ENCODE data around the gene OLFM1.

The OLFM1 gene

GRCh38 chr9:135074354-135075233 is 12.9 kb upstream of the OLFM1 start:
- Histone ChIP-seq H2BK120ac (ENCODE audit: low read depth, low read length) (no peak overlapping the region), H2AFZ (ENCODE audit: low read depth, low read length) (no peak overlapping the region), H2BK12ac (ENCODE audit: low read length in 2 of 2) (no peak overlapping the region), H3K9me3 (ENCODE audit: control insufficient read depth, low read length) (no peaks in the 10 kb centered on the region), H3K18ac (ENCODE audit: low read depth in 1 of 2, low read length in 2 of 2) (no peak overlapping the region), H3K27ac (ENCODE audit: low read length, poor library complexity, severe bottlenecking) (no peak overlapping the region), H2AK5ac (ENCODE audit: low read length, severe bottlenecking) (no peak overlapping the region), H3K9ac (ENCODE audit: low read length) (no peak overlapping the region), H4K91ac (ENCODE audit: low read length) (no peak overlapping the region), H2BK15ac (ENCODE audit: low read depth, poor library complexity, severe bottlenecking) (no peak overlapping the region), H3K4me3 (ENCODE audit: insufficient read depth in 1 of 2, low read depth in 1 of 2, low read length in 2 of 2) (peak overlapping the region in 1 of 2 experiments; percentile 72), H2BK5ac (ENCODE audit: low read depth, low read length, poor library complexity, severe bottlenecking) (no peak overlapping the region), H3K23ac (ENCODE audit: low read length in 2 of 2) (no peak overlapping the region), H3K4ac (ENCODE audit: low read depth in 1 of 2, low read length in 2 of 2) (no peak overlapping the region), H3K4me2 (ENCODE audit: low read length, poor library complexity, severe bottlenecking) (no peak overlapping the region), H3K36me3 (ENCODE audit: control insufficient read depth in 1 of 2, insufficient read depth in 2 of 2, low read depth in 1 of 2, low read length in 2 of 2) (no peaks in the 10 kb centered on the region), H3K79me1 (replicated peaks; ENCODE audit: low read length, poor library complexity, severe bottlenecking) (no peaks in the 10 kb centered on the region), H3K4me1 (ENCODE audit: control insufficient read depth, insufficient read depth, low read depth, low read length) (peaks cover 10% of the 10 kb centered on the region), H3K27me3 (ENCODE audit: control insufficient read depth in 1 of 2, insufficient read depth in 1 of 2, low read length in 2 of 2) (peaks cover 30 to 42% of the 10 kb centered on the region in 2 experiments), H3K14ac (ENCODE audit: low read length in 2 of 2) (no peak overlapping the region), H4K8ac (ENCODE audit: low read length) (no peak overlapping the region)
- WGBS: 51% methylated on average over 19 of the region's 19 CpGs
- DNase-seq: no peak

- Histone ChIP-seq H2AFZ (ENCODE audit: low read depth, low read length) (no peak overlapping the region), H4K8ac (ENCODE audit: low read length) (no peak overlapping the region), H2BK120ac (ENCODE audit: low read depth, low read length) (no peak overlapping the region), H3K9ac (ENCODE audit: low read length) (peak overlapping the region; percentile 43), H3K23ac (ENCODE audit: low read length in 2 of 2) (no peak overlapping the region), H3K18ac (ENCODE audit: low read depth in 1 of 2, low read length in 2 of 2) (no peak overlapping the region), H3K36me3 (ENCODE audit: control insufficient read depth in 1 of 2, insufficient read depth in 2 of 2, low read depth in 1 of 2, low read length in 2 of 2) (no peaks in the 10 kb centered on the region), H3K27ac (ENCODE audit: low read length, poor library complexity, severe bottlenecking) (no peak overlapping the region), H2BK12ac (ENCODE audit: low read length in 2 of 2) (no peak overlapping the region), H4K91ac (ENCODE audit: low read length) (no peak overlapping the region), H2BK5ac (ENCODE audit: low read depth, low read length, poor library complexity, severe bottlenecking) (no peak overlapping the region), H2AK5ac (ENCODE audit: low read length, severe bottlenecking) (no peak overlapping the region), H3K4me1 (ENCODE audit: control insufficient read depth, insufficient read depth, low read depth, low read length) (peaks cover 10% of the 10 kb centered on the region), H3K27me3 (ENCODE audit: control insufficient read depth in 1 of 2, insufficient read depth in 1 of 2, low read length in 2 of 2) (peaks cover 30 to 33% of the 10 kb centered on the region in 2 experiments), H2BK15ac (ENCODE audit: low read depth, poor library complexity, severe bottlenecking) (no peak overlapping the region), H3K4ac (ENCODE audit: low read depth in 1 of 2, low read length in 2 of 2) (no peak overlapping the region), H3K14ac (ENCODE audit: low read length in 2 of 2) (no peak overlapping the region), H3K79me1 (replicated peaks; ENCODE audit: low read length, poor library complexity, severe bottlenecking) (no peaks in the 10 kb centered on the region), H3K4me3 (ENCODE audit: insufficient read depth in 1 of 2, low read depth in 1 of 2, low read length in 2 of 2) (peak overlapping the region in 1 of 2 experiments; percentile 72), H3K4me2 (ENCODE audit: low read length, poor library complexity, severe bottlenecking) (peak overlapping the region; percentile 37), H3K9me3 (ENCODE audit: control insufficient read depth, low read length) (no peaks in the 10 kb centered on the region)
- DNase-seq: no peak
- WGBS: 2% methylated on average over 63 of the region's 90 CpGs
Measured at GRCh38 chr9:135075234-135076142, 12.0 kb upstream of the OLFM1 start.

GRCh38 chr9:135076143-135076875 is 11.2 kb upstream of the OLFM1 start:
- no peak overlapping the region for H3K9ac ChIP-seq (ENCODE audit: low read length)
- H3K27me3 ChIP-seq (ENCODE audit: control insufficient read depth in 1 of 2, insufficient read depth in 1 of 2, low read length in 2 of 2): peaks cover 26 to 30% of the 10 kb centered on the region in 2 experiments
- H3K79me1 ChIP-seq (replicated peaks; ENCODE audit: low read length, poor library complexity, severe bottlenecking): no peaks in the 10 kb centered on the region
- WGBS: 31% methylated on average over 17 of the region's 19 CpGs
- no peak overlapping the region for H3K14ac ChIP-seq (ENCODE audit: low read length in 2 of 2)
- no peak overlapping the region for H4K8ac ChIP-seq (ENCODE audit: low read length)
- no peak overlapping the region for H2BK120ac ChIP-seq (ENCODE audit: low read depth, low read length)
- no peak overlapping the region for H2BK5ac ChIP-seq (ENCODE audit: low read depth, low read length, poor library complexity, severe bottlenecking)
- peaks cover 10% of the 10 kb centered on the region for H3K4me1 ChIP-seq (ENCODE audit: control insufficient read depth, insufficient read depth, low read depth, low read length)
- no peaks in the 10 kb centered on the region for H3K9me3 ChIP-seq (ENCODE audit: control insufficient read depth, low read length)
- H2AK5ac ChIP-seq (ENCODE audit: low read length, severe bottlenecking): no peak overlapping the region
- H4K91ac ChIP-seq (ENCODE audit: low read length): no peak overlapping the region
- no peak overlapping the region for H3K4ac ChIP-seq (ENCODE audit: low read depth in 1 of 2, low read length in 2 of 2)
- H3K4me2 ChIP-seq (ENCODE audit: low read length, poor library complexity, severe bottlenecking): no peak overlapping the region
- no peak overlapping the region for H2BK12ac ChIP-seq (ENCODE audit: low read length in 2 of 2)
- H3K36me3 ChIP-seq (ENCODE audit: control insufficient read depth in 1 of 2, insufficient read depth in 2 of 2, low read depth in 1 of 2, low read length in 2 of 2): no peaks in the 10 kb centered on the region
- H2BK15ac ChIP-seq (ENCODE audit: low read depth, poor library complexity, severe bottlenecking): no peak overlapping the region
- no peak for DNase-seq
- H3K27ac ChIP-seq (ENCODE audit: low read length, poor library complexity, severe bottlenecking): no peak overlapping the region
- H3K23ac ChIP-seq (ENCODE audit: low read length in 2 of 2): no peak overlapping the region
- H2AFZ ChIP-seq (ENCODE audit: low read depth, low read length): no peak overlapping the region
- H3K4me3 ChIP-seq (ENCODE audit: insufficient read depth in 1 of 2, low read depth in 1 of 2, low read length in 2 of 2): peak overlapping the region in 1 of 2 experiments; percentile 46
- H3K18ac ChIP-seq (ENCODE audit: low read depth in 1 of 2, low read length in 2 of 2): no peak overlapping the region

Data from mesenchymal stem cell (in vitro differentiated cells and primary cell).